ENCODE measurements around the gene RELL2. TPM values are rescaled to one million over a fixed set of nuclear protein-coding genes. Genes with fewer than 3 reads are reported as not detected.

Gene RELL2
- polyA plus RNA-seq, 1 experiment, result 3.0 TPM

DNA sequence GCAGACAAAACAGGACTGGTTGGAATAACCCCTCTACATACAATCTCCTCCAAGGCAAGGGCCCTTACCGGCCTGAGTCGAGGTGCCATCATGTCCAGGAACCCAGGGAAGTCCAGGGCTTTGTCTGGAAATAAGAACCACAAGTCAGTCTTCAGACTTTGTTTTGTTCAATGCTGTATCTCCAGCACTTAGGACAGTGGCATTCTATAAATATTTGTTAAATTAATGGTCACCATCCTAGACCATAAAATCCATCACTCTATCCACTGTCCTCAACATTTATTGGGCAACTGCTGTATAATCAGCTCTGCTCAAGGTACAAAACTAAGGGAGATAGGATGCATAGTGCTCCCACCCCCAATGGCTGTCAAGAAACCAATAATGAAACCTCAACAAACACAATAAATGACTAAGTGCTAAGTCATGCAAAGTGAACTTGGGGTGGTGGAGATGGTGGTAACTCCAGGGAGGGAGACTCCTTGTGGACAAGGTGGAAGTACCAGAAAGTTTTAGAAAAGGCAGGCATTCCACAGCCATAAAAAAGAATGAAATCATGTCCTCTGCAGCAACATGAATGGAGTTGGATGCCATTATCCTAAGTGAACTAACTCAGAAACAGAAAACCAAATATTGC lies 5.0 kb downstream of the RELL2 start:
- ChIA-PET CTCF (interaction anchor here (0.5 to 2.0 kb wide), 4 partner anchors 9 to 51 kb away, joined by 3 to 19 read pairs (median 3); partner anchors contain the start of gene FCHSD1), POLR2A (no interaction called here)
- DNase-seq (ENCODE audit: low read depth, low spot score), result no peak
- no peak overlapping the region for H3K27ac ChIP-seq (ENCODE audit: low read depth, low read length)
- H3K9me3 ChIP-seq (ENCODE audit: control insufficient read depth, insufficient read depth, low read length), result no peaks in the 10 kb centered on the region; the same call in 1 of the 2 replicates
- no peak overlapping the region for H3K4me3 ChIP-seq (ENCODE audit: low read depth, low read length)
- H3K27me3 ChIP-seq (ENCODE audit: control insufficient read depth, insufficient read depth, low read length), result no peaks in the 10 kb centered on the region
- TF ChIP-seq, protein P1, sequence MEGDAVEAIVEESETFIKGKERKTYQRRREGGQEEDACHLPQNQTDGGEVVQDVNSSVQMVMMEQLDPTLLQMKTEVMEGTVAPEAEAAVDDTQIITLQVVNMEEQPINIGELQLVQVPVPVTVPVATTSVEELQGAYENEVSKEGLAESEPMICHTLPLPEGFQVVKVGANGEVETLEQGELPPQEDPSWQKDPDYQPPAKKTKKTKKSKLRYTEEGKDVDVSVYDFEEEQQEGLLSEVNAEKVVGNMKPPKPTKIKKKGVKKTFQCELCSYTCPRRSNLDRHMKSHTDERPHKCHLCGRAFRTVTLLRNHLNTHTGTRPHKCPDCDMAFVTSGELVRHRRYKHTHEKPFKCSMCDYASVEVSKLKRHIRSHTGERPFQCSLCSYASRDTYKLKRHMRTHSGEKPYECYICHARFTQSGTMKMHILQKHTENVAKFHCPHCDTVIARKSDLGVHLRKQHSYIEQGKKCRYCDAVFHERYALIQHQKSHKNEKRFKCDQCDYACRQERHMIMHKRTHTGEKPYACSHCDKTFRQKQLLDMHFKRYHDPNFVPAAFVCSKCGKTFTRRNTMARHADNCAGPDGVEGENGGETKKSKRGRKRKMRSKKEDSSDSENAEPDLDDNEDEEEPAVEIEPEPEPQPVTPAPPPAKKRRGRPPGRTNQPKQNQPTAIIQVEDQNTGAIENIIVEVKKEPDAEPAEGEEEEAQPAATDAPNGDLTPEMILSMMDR (IDR thresholded peaks at IDR 0.05; ENCODE audit: low read depth, low read length), result peak; percentile 50

DNA sequence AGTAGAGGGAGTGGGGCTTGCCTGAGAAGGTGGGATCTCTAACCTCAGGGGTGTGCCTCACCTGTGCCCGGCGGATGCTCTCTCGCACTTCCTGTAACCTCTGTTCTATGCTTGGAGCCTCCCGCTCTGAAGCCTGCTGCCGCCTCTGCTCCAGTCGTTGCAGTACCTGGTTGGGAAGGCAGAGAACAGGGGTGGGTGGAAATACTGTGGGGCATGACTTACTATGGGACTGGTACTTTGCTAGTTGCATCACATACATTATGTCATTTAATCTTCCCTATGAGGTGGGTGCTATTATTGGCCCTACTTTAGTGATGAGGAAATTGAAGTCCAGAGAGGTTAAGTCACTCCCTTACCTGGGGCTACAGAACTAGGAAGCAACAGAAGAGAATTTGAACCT lies 9.2 kb downstream of the RELL2 start:
- DNase-seq (ENCODE audit: low read depth, low spot score), result no peak
- no peaks in the 10 kb centered on the region for H3K9me3 ChIP-seq (ENCODE audit: control insufficient read depth, insufficient read depth, low read length)
- TF ChIP-seq, protein P1 (IDR thresholded peaks at IDR 0.05; ENCODE audit: low read depth, low read length), result no peak
- no peak overlapping the region for H3K27ac ChIP-seq (ENCODE audit: low read depth, low read length)
- ChIA-PET CTCF (interaction anchor here (1.1 kb wide), 1 partner anchor 27 kb away, joined by 6 read pairs; the partner anchor contains the start of gene DIAPH1), POLR2A (no interaction called here)
- H3K4me3 ChIP-seq (ENCODE audit: low read depth, low read length), result no peak overlapping the region
- no peaks in the 10 kb centered on the region for H3K27me3 ChIP-seq (ENCODE audit: control insufficient read depth, insufficient read depth, low read length)

DNA sequence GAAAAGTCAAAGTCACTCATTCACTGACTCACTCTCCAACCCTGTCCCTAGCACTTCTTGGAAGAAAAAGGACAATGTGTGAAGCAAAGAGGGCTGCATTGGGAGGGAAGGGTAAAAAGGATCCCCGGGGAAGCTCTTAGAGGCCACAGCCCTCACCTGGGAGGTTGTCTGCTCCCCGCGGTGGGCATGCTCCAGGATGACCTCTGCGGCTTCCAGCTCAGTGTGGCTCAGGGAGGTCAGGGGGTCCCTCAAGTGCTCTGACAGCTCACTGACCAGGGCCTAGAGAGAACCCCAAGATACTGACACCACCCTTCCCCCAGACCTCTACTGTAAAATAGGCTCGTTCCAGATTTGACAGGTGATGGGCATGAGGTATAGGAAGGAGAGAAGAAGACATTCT lies 10.4 kb downstream of the RELL2 start:
- POLR2A ChIA-PET, result no interaction called here
- Histone ChIP-seq H3K4me3 (ENCODE audit: low read depth, low read length) (no peak overlapping the region), H3K9me3 (ENCODE audit: control insufficient read depth, insufficient read depth, low read length) (no peaks in the 10 kb centered on the region), H3K27me3 (ENCODE audit: control insufficient read depth, insufficient read depth, low read length) (no peaks in the 10 kb centered on the region), H3K27ac (ENCODE audit: low read depth, low read length) (no peak overlapping the region)
- CTCF ChIA-PET, result interaction anchor here (1.0 kb wide), 1 partner anchor 55 kb away, joined by 3 read pairs; no protein-coding TSS in a partner anchor
- no peak for DNase-seq (ENCODE audit: low read depth, low spot score)
- TF ChIP-seq, protein P1 (IDR thresholded peaks at IDR 0.05; ENCODE audit: low read depth, low read length), result no peak

DNA sequence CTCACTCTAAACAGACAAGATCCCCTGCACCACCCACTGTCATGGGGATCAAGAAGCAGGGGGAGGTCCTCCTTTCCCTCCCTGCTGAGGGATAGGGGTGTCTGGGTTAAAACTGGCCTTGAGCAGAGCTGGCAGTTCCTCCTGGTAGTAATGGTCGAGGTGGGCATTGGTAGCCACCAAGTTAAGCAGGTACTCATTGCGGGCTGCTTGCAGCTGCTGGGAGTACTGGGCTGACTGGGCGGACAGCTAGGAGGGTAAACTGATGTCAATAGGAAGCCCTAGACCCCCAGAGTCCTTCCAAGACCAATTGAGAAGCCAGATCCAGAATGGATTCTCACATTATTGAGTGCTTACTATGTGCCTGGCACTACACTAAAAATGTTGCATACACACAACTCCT lies 11.1 kb downstream of the RELL2 start:
- DNase-seq (ENCODE audit: low read depth, low spot score), result no peak
- ChIA-PET CTCF (interaction anchor here (1.0 kb wide), 1 partner anchor 56 kb away, joined by 3 read pairs; no protein-coding TSS in a partner anchor), POLR2A (no interaction called here)
- Histone ChIP-seq H3K9me3 (ENCODE audit: control insufficient read depth, insufficient read depth, low read length) (no peaks in the 10 kb centered on the region), H3K27ac (ENCODE audit: low read depth, low read length) (no peak overlapping the region), H3K27me3 (ENCODE audit: control insufficient read depth, insufficient read depth, low read length) (no peaks in the 10 kb centered on the region), H3K4me3 (ENCODE audit: low read depth, low read length) (no peak overlapping the region)
- TF ChIP-seq, protein P1 (IDR thresholded peaks at IDR 0.05; ENCODE audit: low read depth, low read length), result no peak

DNA sequence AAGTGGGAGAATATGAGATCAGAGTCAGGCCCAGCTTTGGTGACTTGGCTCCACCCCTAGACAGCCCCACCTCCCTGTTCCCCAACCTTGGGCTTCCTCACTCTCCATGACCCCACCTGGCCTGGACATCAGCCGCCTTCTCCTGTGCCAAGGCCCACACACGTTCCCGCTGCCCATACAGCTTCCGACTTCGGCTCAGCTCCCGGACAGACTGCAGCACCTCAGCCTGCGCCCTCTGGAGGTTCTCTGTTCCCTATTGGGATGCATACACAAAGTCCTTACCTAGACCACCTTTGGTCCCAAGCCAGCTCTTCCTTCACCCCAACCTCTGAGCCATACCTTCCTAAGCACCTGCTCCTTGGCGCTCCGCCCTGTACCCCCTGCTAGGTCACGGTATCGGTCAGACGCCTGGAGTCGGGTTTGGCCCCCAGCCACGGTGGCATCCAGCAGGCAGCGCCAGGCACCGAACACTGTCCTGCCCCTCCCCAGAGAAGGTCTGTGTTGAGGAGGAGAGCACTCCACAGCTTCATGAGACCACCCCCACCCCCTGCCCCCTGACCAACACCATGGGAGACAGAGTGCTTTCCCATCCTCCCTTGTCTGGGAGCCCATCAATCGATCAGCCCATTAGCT lies 12.4 kb downstream of the RELL2 start:
- Histone ChIP-seq H3K4me3 (ENCODE audit: low read depth, low read length) (no peak overlapping the region), H3K27me3 (ENCODE audit: control insufficient read depth, insufficient read depth, low read length) (no peaks in the 10 kb centered on the region), H3K27ac (ENCODE audit: low read depth, low read length) (no peak overlapping the region), H3K9me3 (ENCODE audit: control insufficient read depth, insufficient read depth, low read length) (no peaks in the 10 kb centered on the region)
- DNase-seq (ENCODE audit: low read depth, low spot score), result no peak
- POLR2A ChIA-PET, result no interaction called here
- TF ChIP-seq, protein P1 (IDR thresholded peaks at IDR 0.05; ENCODE audit: low read depth, low read length), result no peak
- CTCF ChIA-PET, result interaction anchor here (0.5 to 1.6 kb wide), 3 partner anchors 16 to 57 kb away, joined by 3 to 4 read pairs (median 3); partner anchors contain the start of gene DIAPH1
